Upper lobe of left lung (tissue), 4 donors: ENCODE data around the gene VPS36.

Source experiments
- POLR2A ChIP-seq, 4 donors: fragments of 450-650 bp; IDR thresholded peaks; one replicate each; pipeline ENCODE4 v1.5.1; 2016 to 2017; ENCODE audit warnings: antibody characterized with exemption in 4 of 4, mild to moderate bottlenecking in 2 of 4
- TF ChIP-seq, protein P1 (sequence below), 6 experiments: fragments of 450-650 bp in 4 of 6; fragments of 200-600 bp in 2 of 6; sonication (generic) in 2 of 6; IDR thresholded peaks; one replicate each; pipeline ENCODE4 v1.5.1; 2016 to 2019; ENCODE audit warnings: antibody characterized with exemption in 6 of 6

DNA sequence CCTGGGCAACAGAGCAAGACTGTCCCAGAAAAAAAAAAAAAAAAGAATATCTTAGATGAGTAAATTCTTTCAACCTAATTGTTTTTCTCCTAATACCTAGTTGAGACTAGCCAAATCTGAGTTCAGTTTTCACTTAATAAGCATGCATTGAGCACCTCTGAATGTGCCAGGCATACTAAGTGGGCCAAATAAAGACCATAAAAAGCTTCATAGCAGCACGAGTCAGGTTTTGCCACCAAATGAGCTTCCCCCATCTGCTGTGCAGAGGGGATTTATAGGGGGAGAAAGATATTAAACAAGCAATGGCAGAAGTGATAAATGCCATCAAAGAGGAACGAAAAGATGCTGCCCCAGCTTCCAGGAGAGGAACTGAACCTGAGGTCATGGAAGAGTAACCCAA is 55.8 kb downstream of the VPS36 start:
- TF ChIP-seq, protein P1, sequence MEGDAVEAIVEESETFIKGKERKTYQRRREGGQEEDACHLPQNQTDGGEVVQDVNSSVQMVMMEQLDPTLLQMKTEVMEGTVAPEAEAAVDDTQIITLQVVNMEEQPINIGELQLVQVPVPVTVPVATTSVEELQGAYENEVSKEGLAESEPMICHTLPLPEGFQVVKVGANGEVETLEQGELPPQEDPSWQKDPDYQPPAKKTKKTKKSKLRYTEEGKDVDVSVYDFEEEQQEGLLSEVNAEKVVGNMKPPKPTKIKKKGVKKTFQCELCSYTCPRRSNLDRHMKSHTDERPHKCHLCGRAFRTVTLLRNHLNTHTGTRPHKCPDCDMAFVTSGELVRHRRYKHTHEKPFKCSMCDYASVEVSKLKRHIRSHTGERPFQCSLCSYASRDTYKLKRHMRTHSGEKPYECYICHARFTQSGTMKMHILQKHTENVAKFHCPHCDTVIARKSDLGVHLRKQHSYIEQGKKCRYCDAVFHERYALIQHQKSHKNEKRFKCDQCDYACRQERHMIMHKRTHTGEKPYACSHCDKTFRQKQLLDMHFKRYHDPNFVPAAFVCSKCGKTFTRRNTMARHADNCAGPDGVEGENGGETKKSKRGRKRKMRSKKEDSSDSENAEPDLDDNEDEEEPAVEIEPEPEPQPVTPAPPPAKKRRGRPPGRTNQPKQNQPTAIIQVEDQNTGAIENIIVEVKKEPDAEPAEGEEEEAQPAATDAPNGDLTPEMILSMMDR (IDR thresholded peaks at IDR 0.05): no peak
- no peak for TF ChIP-seq POLR2A (IDR thresholded peaks at IDR 0.05)
